NK-92 treated with Interleukin-12 subunit alpha and Interleukin-12 subunit beta, amount 100 ng/mL, for 24 hours (cell line): ENCODE measurements around the gene LPIN1.
"Not testable (repeated sequence)": the region's sequence is repeated elsewhere in the genome, so short reads cannot be mapped to it uniquely, and the experiment has no call there.

Source experiments
- DNase-seq: peaks from one replicate; lab custom pipeline; 2025; lab: John Stamatoyannopoulos, UW

Gene LPIN1

GRCh38 chr2:11811036-11811654 is 64.7 kb downstream of the LPIN1 start:
- no peak for DNase-seq

GRCh38 chr2:11812466-11813248 is 66.2 kb downstream of the LPIN1 start:
- DNase-seq = no peak

DNA sequence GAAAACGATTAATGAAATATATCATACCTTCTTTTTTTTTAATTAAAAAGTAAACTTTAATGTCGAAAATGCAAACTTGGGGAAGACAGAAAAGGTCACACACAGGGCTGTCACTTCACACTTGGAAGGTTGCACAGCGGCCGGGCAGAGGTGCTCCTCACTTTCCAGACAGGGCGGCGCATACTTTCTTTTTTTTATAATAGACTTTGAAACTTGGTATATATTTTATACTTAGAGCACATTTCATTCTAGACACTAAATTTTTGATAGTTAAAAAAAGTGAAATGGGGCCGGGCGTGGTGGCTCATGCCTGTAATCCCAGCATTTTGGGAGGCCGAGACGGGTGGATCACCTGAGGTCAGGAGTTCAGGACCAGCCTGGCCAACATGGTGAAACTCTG is 66.9 kb downstream of the LPIN1 start:
- not testable (repeated sequence) for DNase-seq

DNA sequence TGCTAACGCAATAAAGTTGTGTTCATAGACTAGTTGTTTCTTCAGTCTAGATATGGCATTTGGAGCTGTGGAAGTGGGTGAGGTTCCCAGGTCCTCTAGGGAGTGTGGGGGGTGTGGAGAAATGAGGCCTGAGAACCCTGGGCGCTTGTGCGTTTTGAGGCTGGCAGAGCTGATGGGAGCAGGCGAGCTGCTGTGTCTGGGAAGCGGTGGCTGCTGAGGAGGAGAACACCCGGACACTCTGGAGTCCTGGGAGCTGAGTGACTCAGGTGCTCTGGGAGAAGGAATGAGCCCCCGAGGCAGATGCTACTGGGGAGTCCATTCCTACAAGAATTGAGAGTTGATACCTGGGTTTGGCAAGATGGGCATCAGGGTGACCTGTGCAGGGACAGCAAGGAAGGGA is 67.5 kb downstream of the LPIN1 start:
- DNase-seq = no peak

DNA sequence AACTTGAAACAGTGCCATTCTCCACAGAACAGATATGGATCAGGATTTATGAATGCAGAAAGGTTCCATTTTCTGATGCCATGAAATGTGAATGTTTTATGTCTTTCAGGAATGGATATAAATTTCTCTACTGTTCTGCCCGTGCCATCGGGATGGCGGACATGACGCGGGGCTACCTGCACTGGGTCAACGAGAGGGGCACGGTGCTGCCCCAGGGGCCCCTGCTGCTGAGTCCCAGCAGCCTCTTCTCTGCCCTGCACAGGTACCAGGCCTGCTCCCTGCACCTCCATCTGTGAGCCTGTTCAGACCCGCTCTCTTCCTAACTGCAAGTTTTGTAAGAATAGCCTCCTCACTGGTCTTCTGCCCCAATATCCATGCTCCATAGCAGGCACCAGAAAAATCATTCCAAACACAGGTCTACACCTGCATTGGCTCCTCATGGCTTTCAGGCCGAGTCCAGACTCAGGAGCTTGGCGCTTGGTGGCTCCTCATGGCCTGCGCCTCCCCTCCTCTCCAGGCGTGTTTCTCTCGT is 68.6 kb downstream of the LPIN1 start:
- DNase-seq = no peak

- DNase-seq = not testable (repeated sequence)
Observed at GRCh38 chr2:11816935-11817334, 70.5 kb downstream of the LPIN1 start.

DNA sequence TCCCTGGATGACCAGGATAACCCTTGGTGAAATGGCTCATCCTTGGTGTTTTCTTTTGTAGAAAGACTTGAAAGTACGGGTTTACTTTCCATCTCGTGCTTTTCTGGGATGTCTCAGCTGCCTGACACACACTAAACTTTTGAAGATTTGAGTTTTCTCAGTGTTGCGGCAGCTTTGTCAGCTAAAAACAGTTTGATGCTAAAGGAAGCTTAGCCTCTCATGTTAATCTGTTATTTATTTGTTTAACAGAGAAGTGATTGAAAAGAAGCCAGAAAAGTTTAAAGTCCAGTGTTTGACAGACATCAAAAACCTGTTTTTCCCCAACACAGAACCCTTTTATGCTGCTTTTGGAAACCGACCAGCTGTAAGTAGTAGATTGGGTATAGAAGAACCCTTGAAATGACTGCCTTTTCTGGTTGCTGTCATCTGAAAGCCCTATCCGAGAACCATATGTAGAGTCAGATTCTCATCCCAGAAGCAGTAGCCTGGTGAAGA is 72.8 kb downstream of the LPIN1 start:
- DNase-seq = no peak

DNA sequence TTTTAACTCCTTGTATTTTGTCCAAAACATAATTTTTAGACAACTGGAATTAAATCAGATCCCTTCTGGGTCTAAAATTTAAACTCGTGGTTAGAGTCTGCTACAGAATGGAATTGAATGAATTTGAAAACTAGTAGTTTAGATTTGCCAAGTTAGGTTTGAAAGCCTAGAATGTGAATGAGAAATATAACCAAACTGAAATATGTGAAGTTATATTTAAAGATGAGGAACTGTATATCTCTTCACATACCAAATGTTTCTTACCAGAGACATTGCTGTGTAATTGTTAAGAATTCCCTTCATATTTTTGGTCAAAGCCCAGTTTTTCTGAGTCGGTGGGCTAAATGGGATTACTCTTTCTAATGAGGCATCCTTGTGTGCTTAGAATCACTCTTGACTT is 74.2 kb downstream of the LPIN1 start:
- DNase-seq = no peak

DNA sequence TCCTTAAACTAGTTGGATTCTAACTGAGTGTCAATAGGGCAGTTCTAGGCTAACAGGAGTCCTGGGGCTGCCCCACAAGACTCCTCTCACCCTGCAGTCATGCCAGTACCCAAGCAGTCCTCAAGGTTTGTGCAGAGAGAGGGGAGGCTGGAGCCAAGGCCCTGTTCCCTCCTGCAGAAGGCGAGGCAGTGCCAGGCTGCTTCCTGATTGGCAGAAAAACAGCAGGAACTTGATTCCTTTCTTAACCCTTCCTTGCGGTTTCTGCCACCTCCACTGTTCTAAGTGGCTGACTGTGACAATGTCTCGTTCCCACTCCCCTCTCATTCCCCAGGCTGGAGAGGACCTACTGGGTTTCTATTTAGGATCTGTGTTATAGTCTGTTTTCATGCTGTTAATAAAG is 75.3 kb downstream of the LPIN1 start:
- no peak for DNase-seq

DNA sequence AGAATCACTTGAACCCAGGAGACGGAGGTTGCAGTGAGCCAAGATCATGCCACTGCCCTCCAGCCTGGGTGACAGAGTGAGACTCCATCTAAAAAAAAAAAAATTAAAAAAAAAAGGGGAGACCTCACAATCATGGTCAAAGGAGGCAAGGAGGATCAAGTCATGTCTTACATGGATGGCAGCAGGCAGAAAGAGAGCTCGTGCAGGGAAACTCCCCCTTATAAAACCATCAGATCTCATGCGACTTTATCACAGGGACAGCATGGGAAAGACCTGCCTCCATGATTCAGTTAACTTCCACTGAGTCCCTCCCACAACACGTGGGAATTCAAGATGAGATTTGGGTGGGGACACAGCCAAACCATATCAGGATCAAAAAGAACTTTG is 75.9 kb downstream of the LPIN1 start:
- not testable (repeated sequence) for DNase-seq

GRCh38 chr2:11822746-11823451 is 76.5 kb downstream of the LPIN1 start:
- DNase-seq = no peak

- no peak for DNase-seq
Observed at GRCh38 chr2:11824901-11825828, 78.7 kb downstream of the LPIN1 start.

GRCh38 chr2:11827547-11827946 is 81.1 kb downstream of the LPIN1 start:
- DNase-seq = no peak

GRCh38 chr2:11828933-11829323 is 82.5 kb downstream of the LPIN1 start:
- DNase-seq = no peak

- DNase-seq = peak; percentile 34
Observed at GRCh38 chr2:11829324-11829946, 83.0 kb downstream of the LPIN1 start.

- DNase-seq = peak; percentile 32
Observed at GRCh38 chr2:11829947-11830707, 83.7 kb downstream of the LPIN1 start.

- no peak for DNase-seq
Observed at GRCh38 chr2:11830708-11831301, 84.4 kb downstream of the LPIN1 start.

DNA sequence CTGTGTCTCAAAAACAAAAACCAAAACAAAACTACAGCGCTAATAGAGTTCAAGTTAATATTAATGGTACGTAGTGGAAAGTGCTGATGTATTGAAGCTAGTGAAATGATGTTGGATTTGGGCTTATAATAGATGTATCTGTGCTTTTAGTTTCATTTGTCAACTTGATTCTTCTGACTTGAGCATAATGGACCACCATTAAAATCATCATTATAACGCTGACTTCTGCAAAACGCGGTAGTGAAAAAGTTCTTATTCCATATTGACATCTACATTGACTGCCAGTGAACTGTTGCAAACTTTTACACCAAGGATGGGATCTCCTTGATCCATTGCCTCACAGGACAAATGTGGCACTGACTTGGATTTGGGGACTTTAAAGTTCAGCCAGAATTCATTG is 85.0 kb downstream of the LPIN1 start:
- no peak for DNase-seq

GRCh38 chr2:11832531-11832930 is 86.1 kb downstream of the LPIN1 start:
- no peak for DNase-seq

- no peak for DNase-seq
Observed at GRCh38 chr2:11833601-11834000, 87.2 kb downstream of the LPIN1 start.
